HepG2 (cell line): ENCODE data around the gene SPDL1. TPM values are rescaled to one million over a fixed set of nuclear protein-coding genes. Genes with fewer than 3 reads are reported as not detected.

Source experiments
- ATAC-seq: fragments of 200-7000 bp; cut with Tn5 transposase; 3 replicates; pipeline ENCODE4 v1.9.1; 2020; ENCODE audit warnings: mild to moderate bottlenecking, moderate library complexity
- BruUV-seq: library from RNA; stranded (reverse); fragments of 400-500 nt; replicated peaks from 2 replicates; lab custom pipeline; 2021; lab: Mats Ljungman, UMichigan
- CTCF ChIA-PET: fragments of 300-600 bp; formaldehyde crosslinking; extraction: SDS; loops from one replicate; lab custom pipeline; 2021; ENCODE audit warnings: low total read pairs, inconsistent platforms, low intra/inter-chr PET ratio; lab: Yijun Ruan, JAX
- POLR2A ChIA-PET: fragments of 350-600 bp; sonication (Branson Sonifier 250); formaldehyde crosslinking; loops from one replicate; lab custom pipeline; 2020; ENCODE audit warnings: antibody characterized with exemption, inconsistent platforms; lab: Yijun Ruan, JAX
- DNase-seq: peaks from one replicate; pipeline ENCODE4 v3.0.0-alpha.2; 2015; ENCODE audit warnings: low spot score
- FAIRE-seq: peaks from 3 replicates; lab custom pipeline; 2011; peaks lifted over from hg19 to GRCh38; lab: Jason Lieb, UNC
- H2AFZ ChIP-seq: one replicate; pipeline ENCODE4 v1.6.1; 2011; ENCODE audit warnings: low read length, inconsistent platforms
- H3K27ac ChIP-seq: fragments of 300-600 bp; 3 replicates; pipeline ENCODE4 v1.8.0; 2011; ENCODE audit warnings: mixed run types, mild to moderate bottlenecking, mixed read lengths, low read length, inconsistent platforms; ENCODE audit not compliant: insufficient read depth; ENCODE audit errors: extremely low read length
- H3K27me3 ChIP-seq, 2 experiments: fragments of 200-600 bp in 1 of 2; 2 replicates in 1 of 2; 3 replicates in 1 of 2; pipeline versions ENCODE4 v1.6.0 to v1.8.0; 2011; ENCODE audit warnings: low read length in 2 of 2, mild to moderate bottlenecking in 2 of 2, moderate library complexity in 2 of 2, inconsistent platforms in 1 of 2; ENCODE audit not compliant: insufficient read depth in 2 of 2, control insufficient read depth in 1 of 2
- H3K36me3 ChIP-seq, 2 experiments: fragments of 200-600 bp in 1 of 2; replicated peaks in 1 of 2; 2 replicates in 1 of 2; 3 replicates in 1 of 2; pipeline versions ENCODE4 v1.5.1 to v1.8.0; 2011; ENCODE audit warnings: low read length in 2 of 2, inconsistent platforms in 1 of 2; ENCODE audit not compliant: insufficient read depth in 2 of 2, control insufficient read depth in 1 of 2
- H3K4me1 ChIP-seq: 2 replicates; pipeline ENCODE4 v1.5.1; 2012; ENCODE audit warnings: low read length, inconsistent platforms; ENCODE audit not compliant: insufficient read depth
- H3K4me2 ChIP-seq: 2 replicates; pipeline ENCODE4 v1.6.0; 2011; ENCODE audit warnings: low read depth, low read length, inconsistent platforms
- H3K4me3 ChIP-seq, 3 experiments: fragments of 200-600 bp in 1 of 3; sonication (generic), shearing (Covaris generic) in 1 of 3; replicated peaks in 1 of 3; 2 replicates each; pipeline ENCODE4 v1.5.1; 2011 to 2016; ENCODE audit warnings: low read length in 3 of 3, inconsistent platforms in 2 of 3, low read depth in 2 of 3, mild to moderate bottlenecking in 2 of 3, control low read depth in 1 of 3, mixed read lengths in 1 of 3; ENCODE audit not compliant: insufficient read depth in 1 of 3
- H3K79me2 ChIP-seq: one replicate; pipeline ENCODE4 v1.6.1; 2011; ENCODE audit warnings: low read length, inconsistent platforms; ENCODE audit not compliant: insufficient read depth
- H3K9ac ChIP-seq: 2 replicates; pipeline ENCODE4 v1.6.0; 2011; ENCODE audit warnings: mild to moderate bottlenecking, low read depth, low read length, inconsistent platforms; ENCODE audit not compliant: insufficient read depth
- H3K9me3 ChIP-seq: 2 replicates; pipeline ENCODE4 v1.5.1; 2012; ENCODE audit warnings: mild to moderate bottlenecking, low read length
- H4K20me1 ChIP-seq: 2 replicates; pipeline ENCODE4 v1.6.0; 2011; ENCODE audit warnings: inconsistent platforms, mild to moderate bottlenecking, low read length, moderate library complexity; ENCODE audit not compliant: insufficient read depth
- ATF2 ChIP-seq: sonication (generic); formaldehyde crosslinking; IDR thresholded peaks from 2 replicates; pipeline ENCODE4 v1.4.0; 2020; ENCODE audit warnings: missing genetic modification reagents
- ATF6 ChIP-seq: sonication (generic); formaldehyde crosslinking; conservative IDR thresholded peaks from 2 replicates; pipeline ENCODE4 v1.4.0; 2020; ENCODE audit warnings: missing genetic modification reagents
- CHD2 ChIP-seq: IDR thresholded peaks from 2 replicates; pipeline ENCODE4 v1.6.1; 2011; ENCODE audit warnings: low read depth, low read length, improper control_type of control experiment
- E2F1 ChIP-seq: sonication (generic); formaldehyde crosslinking; IDR thresholded peaks from 2 replicates; pipeline ENCODE4 v1.5.0; 2020; ENCODE audit warnings: missing genetic modification reagents
- FOXC1 ChIP-seq: sonication (generic); formaldehyde crosslinking; IDR thresholded peaks from 2 replicates; pipeline ENCODE4 v1.8.0; 2022; ENCODE audit warnings: mild to moderate bottlenecking, missing genetic modification reagents, borderline replicate concordance
- FOXM1 ChIP-seq: sonication (generic); formaldehyde crosslinking; IDR thresholded peaks from 2 replicates; pipeline ENCODE4 v1.5.0; 2020; ENCODE audit warnings: missing genetic modification reagents
- IRF1 ChIP-seq: sonication (generic); formaldehyde crosslinking; IDR thresholded peaks from 2 replicates; pipeline ENCODE4 v1.4.0; 2020; ENCODE audit warnings: low read depth, mild to moderate bottlenecking, missing genetic modification reagents
- ZC3H13 ChIP-seq: sonication (generic); formaldehyde crosslinking; IDR thresholded peaks from 2 replicates; pipeline ENCODE4 v1.8.1; 2023; ENCODE audit warnings: mild to moderate bottlenecking, missing genetic modification reagents, moderate library complexity
- ZNF10 ChIP-seq: sonication (generic); formaldehyde crosslinking; IDR thresholded peaks from 2 replicates; pipeline ENCODE4 v1.4.0; 2020; ENCODE audit warnings: mild to moderate bottlenecking, low read depth, missing genetic modification reagents, borderline replicate concordance
- ZNF136 ChIP-seq: sonication (generic); formaldehyde crosslinking; IDR thresholded peaks from 2 replicates; pipeline ENCODE4 v1.8.1; 2022; ENCODE audit warnings: low read depth, mild to moderate bottlenecking, moderate library complexity, missing genetic modification reagents
- ZNF276 ChIP-seq: sonication (generic); formaldehyde crosslinking; IDR thresholded peaks from 2 replicates; pipeline ENCODE4 v1.4.0; 2020; ENCODE audit warnings: mild to moderate bottlenecking, low read depth, missing genetic modification reagents
- ZNF564 ChIP-seq: sonication (generic); formaldehyde crosslinking; IDR thresholded peaks from 2 replicates; pipeline ENCODE4 v1.8.1; 2023; ENCODE audit warnings: mild to moderate bottlenecking, missing genetic modification reagents
- ZNF614 ChIP-seq: IDR thresholded peaks from 2 replicates; pipeline ENCODE4 v1.6.1; 2018; ENCODE audit warnings: missing biosample characterization, missing genetic modification reagents, inconsistent platforms, borderline replicate concordance
- ZNF672 ChIP-seq: sonication (generic); formaldehyde crosslinking; IDR thresholded peaks from 2 replicates; pipeline ENCODE4 v1.8.1; 2022; ENCODE audit warnings: missing genetic modification reagents
- ZNF782 ChIP-seq: sonication (generic); formaldehyde crosslinking; IDR thresholded peaks from 2 replicates; pipeline ENCODE4 v1.4.0; 2020; ENCODE audit warnings: missing genetic modification reagents, mild to moderate bottlenecking, borderline replicate concordance
- ZNF788 ChIP-seq: sonication (generic); formaldehyde crosslinking; IDR thresholded peaks from 2 replicates; pipeline ENCODE4 v1.5.0; 2020; ENCODE audit warnings: mild to moderate bottlenecking, missing genetic modification reagents, borderline replicate concordance
- ZNF878 ChIP-seq: sonication (generic); formaldehyde crosslinking; IDR thresholded peaks from 2 replicates; pipeline ENCODE4 v1.8.1; 2023; ENCODE audit warnings: mild to moderate bottlenecking, missing genetic modification reagents, moderate library complexity
- WGBS: methylation state at CpG from one replicate; pipeline ENCODE4 v1.1.6; 2017; ENCODE audit warnings: low lambda C conversion rate; 5-methylcytosine and 5-hydroxymethylcytosine counted together
- in situ Hi-C: cut with HindIII; loops from 2 replicates; pipeline ENCODE4 v1.10.0; 2017; ENCODE audit warnings: low pct_unique_long_range_greater_than_20kb; ENCODE audit not compliant: extremely low pct_ligation_motif_present
- intact Hi-C: fragments of 100-400 bp; cut with micrococcal nuclease; formaldehyde crosslinking; loops from one replicate; pipeline ENCODE4 v1.10.0; 2022; ENCODE audit not compliant: unreplicated experiment
- polyA plus RNA-seq, 8 experiments: library from polyadenylated mRNA; depleted of rRNA in 3 of 8; stranded (reverse) in 7 of 8; unstranded in 1 of 8; fragments of >200 nt; fragmentation: Illumina TruSeq in 4 of 8; extraction: Trizol in 4 of 8; gene quantifications; 2 replicates each; pipeline versions ENCODE4 v1.2.1 to v1.2.3, GENCODE V29; 2011 to 2016; ENCODE audit warnings: low read depth in 4 of 8, missing spikeins in 1 of 8, mixed read lengths in 1 of 8; ENCODE audit not compliant: insufficient read depth in 1 of 8
- total RNA-seq, 5 experiments: library from RNA; depleted of rRNA; stranded (reverse); fragments of >200 nt; fragmentation: Illumina TruSeq; extraction: Trizol; gene quantifications; 2 replicates each; pipeline ENCODE4 v1.2.3, GENCODE V29; 2016; ENCODE audit warnings: low read depth in 1 of 5

SPDL1 gene
- total and polyA plus RNA-seq, 2 of the 13 experiments (the other 11 are each of a cell fraction or from before 2014, with no cell fraction given) = 10.9 to 36.6 TPM

GRCh38 chr5:169634606-169635005 is 51.0 kb downstream of the SPDL1 start:
- no peak overlapping the region for H3K4me3 ChIP-seq
- ATAC-seq (no peak), DNase-seq (no peak), FAIRE-seq (no peak)
- H3K27me3 ChIP-seq = no peaks in the 10 kb centered on the region; a peak in 1 of 5 replicates
- no peak overlapping the region for H3K4me2 ChIP-seq
- intact Hi-C loops = no loop called here
- POLR2A ChIA-PET = no interaction called here
- no peak overlapping the region for H3K27ac ChIP-seq
- no peak overlapping the region for H3K9ac ChIP-seq
- CTCF ChIA-PET = no interaction called here
- H3K4me1 ChIP-seq = no peaks in the 10 kb centered on the region
- 0% methylated on average over 1 of the region's 1 CpG for WGBS
- H4K20me1 ChIP-seq = no peaks in the 10 kb centered on the region
- BruUV-seq = no TSS peak
- no peaks in the 10 kb centered on the region for H3K36me3 ChIP-seq
- TF ChIP-seq ZNF564 (CRISPR knock-in tag) (no peak), ZC3H13 (CRISPR knock-in tag) (no peak), IRF1 (CRISPR knock-in tag) (no peak), ZNF782 (CRISPR knock-in tag) (no peak), ZNF788 (CRISPR knock-in tag) (no peak), ATF6 (no peak), FOXM1 (CRISPR knock-in tag) (no peak), ZNF136 (no peak), ZNF614 (no peak), ZNF10 (no peak), CHD2 (no peak), ATF2 (CRISPR knock-in tag) (no peak), E2F1 (CRISPR knock-in tag) (no peak), ZNF276 (CRISPR knock-in tag) (no peak), ZNF672 (CRISPR knock-in tag) (no peak), FOXC1 (CRISPR knock-in tag) (no peak), ZNF878 (CRISPR knock-in tag) (no peak)
- no peaks in the 10 kb centered on the region for H3K79me2 ChIP-seq
- H3K9me3 ChIP-seq = no peaks in the 10 kb centered on the region
- in situ Hi-C loops = no loop called here
- H2AFZ ChIP-seq = no peak overlapping the region
